PC-3 (cell line): ENCODE measurements around the gene NR2F6. TPM values are rescaled to one million over a fixed set of nuclear protein-coding genes. Genes with fewer than 3 reads are reported as not detected.

Experiments used
- ATAC-seq: fragments of 200-7000 bp; cut with Tn5 transposase; 2 replicates; pipeline ENCODE4 v1.9.1; 2020; ENCODE audit warnings: mild to moderate bottlenecking, moderate library complexity
- BruUV-seq: library from RNA; stranded (reverse); fragments of 400-500 nt; replicated peaks from 2 replicates; lab custom pipeline; 2021; lab: Mats Ljungman, UMichigan
- CTCF ChIA-PET: fragments of 300-600 bp; sonication (Branson Sonifier 250); formaldehyde crosslinking; loops from one replicate; lab custom pipeline; 2022; ENCODE audit warnings: antibody characterized with exemption; lab: Charles Lee
- POLR2A ChIA-PET: fragments of 300-600 bp; sonication (Branson Sonifier 250); formaldehyde crosslinking; loops from one replicate; lab custom pipeline; 2022; ENCODE audit warnings: antibody characterized with exemption; ENCODE audit not compliant: unreplicated experiment; lab: Charles Lee
- DNase-seq: peaks from one replicate; pipeline ENCODE4 v3.0.0-alpha.2; 2015
- H2AFZ ChIP-seq: fragments of 300-600 bp; sonication (generic); 2 replicates; pipeline ENCODE4 v1.6.0; 2016; ENCODE audit warnings: antibody characterized with exemption, low read length
- H3F3A ChIP-seq: fragments of 300-600 bp; sonication (generic); one replicate; pipeline ENCODE4 v1.6.0; 2017; ENCODE audit warnings: antibody characterized with exemption, low read length, control low read depth, mild to moderate bottlenecking; ENCODE audit not compliant: unreplicated experiment
- H3K27ac ChIP-seq: fragments of 300-600 bp; sonication (generic); 2 replicates; pipeline ENCODE4 v1.5.1; 2016; ENCODE audit warnings: mild to moderate bottlenecking, low read length
- H3K27me3 ChIP-seq: fragments of 300-600 bp; sonication (generic); 2 replicates; pipeline ENCODE4 v1.6.1; 2016; ENCODE audit warnings: low read length, mixed read lengths
- H3K36me3 ChIP-seq: fragments of 300-600 bp; sonication (generic); 2 replicates; pipeline ENCODE4 v1.6.1; 2016; ENCODE audit warnings: low read depth, mixed run types, low read length, mixed read lengths
- H3K4me1 ChIP-seq: fragments of 300-600 bp; sonication (generic); 2 replicates; pipeline ENCODE4 v1.5.1; 2016; ENCODE audit warnings: low read length; ENCODE audit not compliant: insufficient read depth
- H3K4me2 ChIP-seq: fragments of 300-600 bp; sonication (generic); 2 replicates; pipeline ENCODE4 v1.6.0; 2016; ENCODE audit warnings: low read length
- H3K4me3 ChIP-seq: fragments of 300-600 bp; sonication (generic); 2 replicates; pipeline ENCODE4 v1.5.1; 2016; ENCODE audit warnings: mild to moderate bottlenecking, low read length, mixed read lengths
- H3K79me2 ChIP-seq: fragments of 300-600 bp; sonication (generic); 2 replicates; pipeline ENCODE4 v1.6.1; 2017; ENCODE audit warnings: low read length, mixed read lengths
- H3K9ac ChIP-seq: fragments of 300-600 bp; sonication (generic); 2 replicates; pipeline ENCODE4 v1.6.0; 2016; ENCODE audit warnings: mild to moderate bottlenecking, low read length
- H3K9me2 ChIP-seq: fragments of 300-600 bp; sonication (generic); replicated peaks from 2 replicates; pipeline ENCODE4 v1.6.1; 2016; ENCODE audit warnings: mixed run types, low read length, mixed read lengths
- H3K9me3 ChIP-seq: fragments of 300-600 bp; sonication (generic); 2 replicates; pipeline ENCODE4 v1.6.1; 2016; ENCODE audit warnings: low read length, mixed read lengths
- H4K20me1 ChIP-seq: fragments of 300-600 bp; sonication (generic); 2 replicates; pipeline ENCODE4 v1.6.1; 2016; ENCODE audit warnings: low read length, mixed read lengths
- CTCF ChIP-seq: fragments of 300-600 bp; sonication (generic); conservative IDR thresholded peaks from 2 replicates; pipeline ENCODE4 v1.5.1; 2017; ENCODE audit warnings: antibody characterized with exemption, low read depth, mild to moderate bottlenecking, low read length
- EZH2 ChIP-seq: fragments of 300-600 bp; sonication (generic); IDR thresholded peaks from one replicate; pipeline ENCODE4 v1.6.1; 2017; ENCODE audit warnings: antibody characterized with exemption, mild to moderate bottlenecking, low read length; ENCODE audit not compliant: unreplicated experiment
- EZH2phosphoT487 ChIP-seq: fragments of 300-600 bp; sonication (generic); IDR thresholded peaks from 2 replicates; pipeline ENCODE4 v1.6.1; 2018; ENCODE audit warnings: mild to moderate bottlenecking, antibody characterized with exemption, low read length, borderline replicate concordance
- intact Hi-C: fragments of 100-400 bp; cut with micrococcal nuclease; formaldehyde crosslinking; loops from 2 replicates; pipeline ENCODE4 v1.9.0; 2023
- total RNA-seq: library from RNA; depleted of rRNA; stranded (reverse); fragments of >200 nt; gene quantifications from 2 replicates; pipeline ENCODE4 v1.2.3, GENCODE V29; 2014

The NR2F6 gene
- total RNA-seq, 1 experiment from 2014 or later, result 134 TPM

GRCh38 chr19:17283504-17283996, 37.8 kb upstream of the NR2F6 start:
- DNase-seq (no peak), ATAC-seq (no peak)
- no peaks in the 10 kb centered on the region for H3K9me3 ChIP-seq
- no peaks in the 10 kb centered on the region for H4K20me1 ChIP-seq
- no peak overlapping the region for H2AFZ ChIP-seq
- intact Hi-C loops, result loop anchor here (2.0 kb wide), 1 partner anchor 79 kb away; no protein-coding TSS in a partner anchor
- H3K9me2 ChIP-seq, result no peaks in the 10 kb centered on the region
- no peaks in the 10 kb centered on the region for H3K79me2 ChIP-seq
- no peaks in the 10 kb centered on the region for H3K36me3 ChIP-seq
- H3K4me2 ChIP-seq, result no peak overlapping the region
- no peaks in the 10 kb centered on the region for H3F3A ChIP-seq
- CTCF ChIA-PET, result no interaction called here
- no peak overlapping the region for H3K27ac ChIP-seq
- no peak overlapping the region for H3K9ac ChIP-seq
- H3K4me1 ChIP-seq, result no peaks in the 10 kb centered on the region
- POLR2A ChIA-PET, result no interaction called here
- no TSS peak for BruUV-seq
- H3K4me3 ChIP-seq, result no peak overlapping the region
- no peaks in the 10 kb centered on the region for H3K27me3 ChIP-seq
- TF ChIP-seq CTCF (no peak), EZH2 (no peak), EZH2phosphoT487 (no peak)

- POLR2A ChIA-PET, result interaction anchor here (0.5 to 1.0 kb wide), 2 partner anchors 67 to 998 kb away, joined by 5 to 15 read pairs; partner anchors contain the start of gene USE1
- Histone ChIP-seq H3K9ac (peak overlapping the region; percentile 26), H3K9me3 (no peaks in the 10 kb centered on the region), H3K27me3 (no peaks in the 10 kb centered on the region), H3K36me3 (peaks cover under 1% of the 10 kb centered on the region; the same call in 1 of the 2 replicates), H3K9me2 (no peaks in the 10 kb centered on the region), H3K4me1 (no peaks in the 10 kb centered on the region), H3K27ac (no peak overlapping the region), H3K79me2 (no peaks in the 10 kb centered on the region), H2AFZ (peak overlapping the region; percentile 84), H4K20me1 (no peaks in the 10 kb centered on the region), H3K4me2 (peak overlapping the region; percentile 81), H3F3A (no peaks in the 10 kb centered on the region), H3K4me3 (peak overlapping the region; percentile 57)
- DNase-seq (peak; percentile 87), ATAC-seq (peak; percentile 94)
- CTCF ChIA-PET, result interaction anchor here (1.1 to 1.4 kb wide), 2 partner anchors 16 to 26 kb away, joined by 3 to 4 read pairs; partner anchors contain the start of gene DDA1
- intact Hi-C loops, result loop anchor here (1.0 to 2.0 kb wide), 3 partner anchors 21 to 215 kb away; no protein-coding TSS in a partner anchor
- BruUV-seq, result no TSS peak
- TF ChIP-seq EZH2 (no peak), CTCF (peak; percentile 87)
These were observed 36.9 kb upstream of the NR2F6 start for GRCh38 chr19:17282488-17283125.
